Fibroblast of lung (primary cell): ENCODE data around the gene FRMD6. TPM values are rescaled to one million over a fixed set of nuclear protein-coding genes. Genes with fewer than 3 reads are reported as not detected.

Experiments used
- DNase-seq, 2 donors: peaks; one replicate each; pipeline versions ENCODE4 v3.0.0 to v3.0.0-alpha.2; 2010; ENCODE audit warnings: low read depth in 2 of 2
- H2AFZ ChIP-seq: 2 replicates; pipeline ENCODE4 v1.5.1; 2012; ENCODE audit warnings: low read length, control low read depth, inconsistent platforms
- H3K27ac ChIP-seq: 2 replicates; pipeline ENCODE4 v1.5.1; 2011; ENCODE audit warnings: low read length, control low read depth; ENCODE audit not compliant: insufficient read depth
- H3K27me3 ChIP-seq: 2 replicates; pipeline ENCODE4 v1.5.1; 2011; ENCODE audit warnings: mild to moderate bottlenecking, low read length; ENCODE audit not compliant: control insufficient read depth, insufficient read depth
- H3K36me3 ChIP-seq: 2 replicates; pipeline ENCODE4 v1.5.1; 2011; ENCODE audit warnings: low read length; ENCODE audit not compliant: control insufficient read depth, insufficient read depth
- H3K4me1 ChIP-seq: 2 replicates; pipeline ENCODE4 v1.5.1; 2011; ENCODE audit warnings: low read length; ENCODE audit not compliant: control insufficient read depth, insufficient read depth; ENCODE audit errors: extremely low read depth
- H3K4me2 ChIP-seq: 2 replicates; pipeline ENCODE4 v1.5.1; 2011; ENCODE audit warnings: low read length, control low read depth; ENCODE audit not compliant: insufficient read depth; ENCODE audit errors: extremely low read depth
- H3K4me3 ChIP-seq, 4 experiments: fragments of 200-600 bp in 1 of 4; sonication (generic) in 1 of 4; replicated peaks in 1 of 4; 2 replicates each; pipeline ENCODE4 v1.5.1; 2011 to 2016; ENCODE audit warnings: low read length in 4 of 4, low read depth in 3 of 4, mild to moderate bottlenecking in 3 of 4, control low read depth in 2 of 4, inconsistent platforms in 1 of 4, mixed read lengths in 1 of 4; ENCODE audit not compliant: insufficient read depth in 1 of 4; ENCODE audit errors: control extremely low read depth in 1 of 4
- H3K79me2 ChIP-seq: 2 replicates; pipeline ENCODE4 v1.5.1; 2012; ENCODE audit warnings: mild to moderate bottlenecking, low read length, inconsistent platforms; ENCODE audit not compliant: control insufficient read depth, insufficient read depth
- H3K9ac ChIP-seq: 2 replicates; pipeline ENCODE4 v1.5.1; 2011; ENCODE audit warnings: mild to moderate bottlenecking, low read length, control low read depth; ENCODE audit not compliant: insufficient read depth
- H3K9me3 ChIP-seq: 2 replicates; pipeline ENCODE4 v1.5.1; 2012; ENCODE audit warnings: low read depth, low read length; ENCODE audit not compliant: control insufficient read depth, insufficient read depth
- H4K20me1 ChIP-seq: 2 replicates; pipeline ENCODE4 v1.5.1; 2011; ENCODE audit warnings: low read length; ENCODE audit not compliant: control insufficient read depth, insufficient read depth; ENCODE audit errors: extremely low read depth
- EZH2 ChIP-seq: IDR thresholded peaks from 2 replicates; pipeline ENCODE4 v1.5.1; 2012; ENCODE audit warnings: low read length, control low read depth, mild to moderate bottlenecking; ENCODE audit errors: missing control alignments
- polyA plus RNA-seq, 2 donors: library from polyadenylated mRNA; depleted of rRNA in 1 of 2; stranded (reverse) in 1 of 2; unstranded in 1 of 2; fragments of >200 nt; gene quantifications; 2 replicates each; pipeline ENCODE4 v1.2.1, GENCODE V29; 2011 to 2012; ENCODE audit warnings: missing spikeins in 1 of 2
- total RNA-seq: library from RNA; depleted of rRNA; stranded (reverse); fragments of >200 nt; gene quantifications from 2 replicates; pipeline ENCODE4 v1.2.1, GENCODE V29; 2014
- TF ChIP-seq, protein P1 (sequence below), 2 donors: IDR thresholded peaks in 1 of 2; conservative IDR thresholded peaks in 1 of 2; 1 replicate in 1 of 2; 2 replicates in 1 of 2; pipeline ENCODE4 v1.5.1; 2011 to 2012; ENCODE audit warnings: low read length in 2 of 2, control low read depth in 1 of 2, inconsistent platforms in 1 of 2, low read depth in 1 of 2, mild to moderate bottlenecking in 1 of 2

FRMD6 gene
- total and polyA plus RNA-seq, 2 donors (not counting 1 experiment from before 2014, with no cell fraction given), result 200 to 222 TPM

DNA sequence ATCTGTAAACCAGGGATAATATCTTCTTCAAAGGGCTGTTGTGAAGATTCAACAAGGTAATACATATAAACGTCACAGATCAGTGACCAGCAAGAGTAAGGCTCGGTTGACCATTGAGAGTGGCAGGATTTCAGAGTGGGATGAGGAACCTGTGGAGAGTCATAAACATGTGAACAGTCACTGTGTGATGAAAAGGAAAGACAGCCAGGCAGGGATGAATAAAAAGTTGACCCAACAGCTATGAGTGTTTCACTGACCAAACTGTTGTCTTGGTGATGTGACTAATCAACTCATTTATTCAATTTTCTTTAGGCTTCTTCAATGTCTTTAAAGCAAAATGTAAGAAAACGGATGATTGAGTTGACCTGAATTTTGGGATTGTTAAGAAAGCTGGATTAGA is 8.6 kb upstream of the FRMD6 start:
- Histone ChIP-seq H3K9ac (no peak overlapping the region), H4K20me1 (no peaks in the 10 kb centered on the region), H3K4me2 (no peak overlapping the region), H3K27me3 (no peaks in the 10 kb centered on the region), H3K9me3 (no peaks in the 10 kb centered on the region), H3K4me1 (peaks cover 12% of the 10 kb centered on the region), H3K36me3 (peaks cover 6% of the 10 kb centered on the region), H3K27ac (peak overlapping the region; percentile 70), H3K4me3 (no peak overlapping the region), H3K79me2 (peaks cover 21% of the 10 kb centered on the region), H2AFZ (no peak overlapping the region)
- DNase-seq, result peak; percentile 70 to 89
- TF ChIP-seq EZH2, result no peak
- TF ChIP-seq, protein P1, sequence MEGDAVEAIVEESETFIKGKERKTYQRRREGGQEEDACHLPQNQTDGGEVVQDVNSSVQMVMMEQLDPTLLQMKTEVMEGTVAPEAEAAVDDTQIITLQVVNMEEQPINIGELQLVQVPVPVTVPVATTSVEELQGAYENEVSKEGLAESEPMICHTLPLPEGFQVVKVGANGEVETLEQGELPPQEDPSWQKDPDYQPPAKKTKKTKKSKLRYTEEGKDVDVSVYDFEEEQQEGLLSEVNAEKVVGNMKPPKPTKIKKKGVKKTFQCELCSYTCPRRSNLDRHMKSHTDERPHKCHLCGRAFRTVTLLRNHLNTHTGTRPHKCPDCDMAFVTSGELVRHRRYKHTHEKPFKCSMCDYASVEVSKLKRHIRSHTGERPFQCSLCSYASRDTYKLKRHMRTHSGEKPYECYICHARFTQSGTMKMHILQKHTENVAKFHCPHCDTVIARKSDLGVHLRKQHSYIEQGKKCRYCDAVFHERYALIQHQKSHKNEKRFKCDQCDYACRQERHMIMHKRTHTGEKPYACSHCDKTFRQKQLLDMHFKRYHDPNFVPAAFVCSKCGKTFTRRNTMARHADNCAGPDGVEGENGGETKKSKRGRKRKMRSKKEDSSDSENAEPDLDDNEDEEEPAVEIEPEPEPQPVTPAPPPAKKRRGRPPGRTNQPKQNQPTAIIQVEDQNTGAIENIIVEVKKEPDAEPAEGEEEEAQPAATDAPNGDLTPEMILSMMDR (conservative IDR thresholded peaks at IDR 0.05 in 1 of 2, IDR thresholded peaks at IDR 0.05 in 1 of 2; ENCODE audit: low read depth in 1 of 2, low read length in 2 of 2), result no peak

DNA sequence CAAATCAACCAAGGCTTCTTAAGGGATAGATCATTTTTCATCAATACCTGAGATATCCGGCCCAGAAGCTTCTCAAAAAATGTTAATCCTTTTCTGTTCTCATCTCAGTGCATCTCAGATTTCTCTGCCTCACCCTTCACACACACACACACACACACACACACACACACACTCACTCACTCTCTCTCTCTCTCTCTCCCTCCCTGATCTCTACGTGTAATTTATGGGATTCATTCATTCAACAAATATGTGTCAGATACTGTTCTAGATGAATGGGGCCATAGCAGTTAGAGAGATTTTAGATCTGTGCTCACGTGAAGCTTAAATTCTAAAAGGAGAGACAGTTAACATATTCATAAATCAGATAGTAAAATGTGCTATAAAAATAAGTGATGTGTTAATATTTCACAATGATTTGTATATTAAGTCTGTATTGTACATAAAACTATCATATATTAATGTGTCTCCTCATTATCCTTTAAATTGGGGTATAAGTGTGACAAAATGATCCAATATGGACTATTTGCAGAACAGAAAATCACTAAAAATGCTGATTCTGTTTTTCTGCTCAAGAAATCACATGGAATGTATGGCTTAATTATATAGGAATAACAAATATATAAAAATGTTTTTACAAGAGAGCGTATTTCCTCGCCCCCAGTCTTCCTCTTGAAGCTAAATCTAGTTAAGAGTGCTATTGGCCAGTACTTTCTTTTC is 7.3 kb upstream of the FRMD6 start:
- peaks cover 6% of the 10 kb centered on the region for H3K36me3 ChIP-seq
- no peaks in the 10 kb centered on the region for H3K9me3 ChIP-seq
- H3K9ac ChIP-seq, result no peak overlapping the region
- H4K20me1 ChIP-seq, result no peaks in the 10 kb centered on the region
- TF ChIP-seq, protein P1 (conservative IDR thresholded peaks at IDR 0.05 in 1 of 2, IDR thresholded peaks at IDR 0.05 in 1 of 2; ENCODE audit: low read depth in 1 of 2, low read length in 2 of 2), result no peak
- TF ChIP-seq EZH2, result no peak
- no peak overlapping the region for H3K4me2 ChIP-seq
- no peak overlapping the region for H2AFZ ChIP-seq
- H3K27me3 ChIP-seq, result no peaks in the 10 kb centered on the region
- no peak overlapping the region for H3K27ac ChIP-seq
- DNase-seq, result peak; percentile 54 to 70
- peaks cover 10% of the 10 kb centered on the region for H3K4me1 ChIP-seq
- no peak overlapping the region for H3K4me3 ChIP-seq
- H3K79me2 ChIP-seq, result peaks cover 32% of the 10 kb centered on the region

DNA sequence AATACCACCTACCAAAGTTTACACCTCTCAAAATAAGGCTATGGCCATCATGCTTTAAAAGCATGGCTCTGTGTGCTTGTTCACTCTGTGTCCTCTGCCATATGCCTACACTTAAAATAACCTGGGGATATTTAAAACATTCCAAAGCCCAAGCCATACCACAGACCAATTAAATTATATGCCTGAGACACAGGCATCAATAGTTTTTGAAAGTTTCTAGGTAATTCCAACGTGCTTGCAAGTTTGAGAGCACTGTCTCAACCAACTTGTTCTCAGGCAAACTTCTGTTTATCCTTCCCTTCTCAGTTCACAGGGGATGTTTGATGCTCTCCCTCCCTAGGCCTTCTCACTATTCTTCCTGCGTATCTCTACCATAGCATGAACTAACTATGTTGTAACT is 3.4 kb upstream of the FRMD6 start:
- Histone ChIP-seq H3K4me3 (peak overlapping the region in 2 of 4 experiments; percentile 19 to 72), H4K20me1 (no peaks in the 10 kb centered on the region), H3K36me3 (no peaks in the 10 kb centered on the region), H3K27me3 (no peaks in the 10 kb centered on the region), H3K4me1 (peaks cover 7% of the 10 kb centered on the region), H2AFZ (no peak overlapping the region), H3K4me2 (peak overlapping the region; percentile 97), H3K9ac (no peak overlapping the region), H3K9me3 (no peaks in the 10 kb centered on the region), H3K79me2 (peaks cover 67% of the 10 kb centered on the region), H3K27ac (no peak overlapping the region)
- DNase-seq, result no peak
- TF ChIP-seq EZH2, result no peak
- TF ChIP-seq, protein P1 (conservative IDR thresholded peaks at IDR 0.05 in 1 of 2, IDR thresholded peaks at IDR 0.05 in 1 of 2; ENCODE audit: low read depth in 1 of 2, low read length in 2 of 2), result no peak
